ENCODE results near the gene DAAM2. TPM values are rescaled to one million over a fixed set of nuclear protein-coding genes. Genes with fewer than 3 reads are reported as not detected.

DAAM2 gene
- total RNA-seq, 2 donors from 2014 or later: 4.7 to 41.3 TPM

DNA sequence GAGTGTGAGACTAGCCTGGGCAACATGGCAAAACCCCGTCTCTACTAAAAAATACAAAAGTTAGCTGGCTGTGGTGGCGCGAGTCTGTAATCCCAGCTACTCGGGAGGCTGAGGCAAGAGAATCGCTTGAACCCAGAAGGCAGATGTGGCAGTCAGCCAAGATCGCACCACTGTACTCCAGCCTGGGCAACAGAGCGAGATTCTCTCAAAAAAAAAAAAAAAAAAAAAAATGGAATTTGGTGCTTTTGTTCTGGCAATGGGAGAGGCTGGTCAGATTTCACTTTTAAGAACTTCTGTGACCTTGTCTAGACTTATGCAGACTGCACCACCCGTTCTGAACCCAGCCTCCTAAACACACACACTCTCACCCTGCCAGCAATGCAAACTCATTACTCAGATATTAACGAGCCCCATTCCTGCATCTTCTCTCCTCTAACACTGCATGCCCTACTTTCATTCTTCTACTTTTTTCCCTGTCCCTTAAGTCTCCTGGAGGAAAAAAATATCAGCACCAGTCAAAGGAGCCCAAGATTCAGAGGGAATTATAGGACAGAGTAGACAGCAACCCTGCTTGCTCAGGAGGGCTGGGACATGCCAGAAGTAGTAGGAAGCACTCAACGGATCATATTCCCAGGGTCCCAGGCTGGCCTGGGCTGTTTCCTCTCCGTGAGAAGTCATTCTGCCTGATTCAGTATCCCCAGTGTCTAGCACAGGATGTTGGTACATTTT, 137.7 kb downstream of the DAAM2 start:
- Histone ChIP-seq H3K36me3 (no peaks in the 10 kb centered on the region), H3K9me3 (no peaks in the 10 kb centered on the region), H3K27me3 (replicated peaks; ENCODE audit: insufficient read depth) (no peaks in the 10 kb centered on the region), H3K4me1 (replicated peaks) (no peaks in the 10 kb centered on the region), H3K27ac (no peak overlapping the region), H3K4me3 (no peak overlapping the region)
- intact Hi-C loops (cut with DNase I): no loop called here
- no peak for DNase-seq (ENCODE audit: low spot score)
- WGBS: 54% methylated on average over 11 of the region's 11 CpGs
- no peak for TF ChIP-seq POLR2A (IDR thresholded peaks at IDR 0.05)
- no peak for TF ChIP-seq CTCF (IDR thresholded peaks at IDR 0.05)
- no peak for TF ChIP-seq POLR2AphosphoS5 (IDR thresholded peaks at IDR 0.05)

- Histone ChIP-seq H3K36me3 (no peaks in the 10 kb centered on the region), H3K27ac (no peak overlapping the region), H3K9me3 (no peaks in the 10 kb centered on the region), H3K4me3 (no peak overlapping the region), H3K27me3 (replicated peaks; ENCODE audit: insufficient read depth) (no peaks in the 10 kb centered on the region), H3K4me1 (replicated peaks) (no peaks in the 10 kb centered on the region)
- TF ChIP-seq POLR2A (IDR thresholded peaks at IDR 0.05) (no peak), CTCF (IDR thresholded peaks at IDR 0.05) (no peak), POLR2AphosphoS5 (IDR thresholded peaks at IDR 0.05) (no peak)
- intact Hi-C loops (cut with DNase I): no loop called here
- DNase-seq (ENCODE audit: low spot score): no peak
- WGBS: 88% methylated on average over 4 of the region's 4 CpGs
These were observed 138.4 kb downstream of the DAAM2 start for GRCh38 chr6:39930540-39930939.

DNA sequence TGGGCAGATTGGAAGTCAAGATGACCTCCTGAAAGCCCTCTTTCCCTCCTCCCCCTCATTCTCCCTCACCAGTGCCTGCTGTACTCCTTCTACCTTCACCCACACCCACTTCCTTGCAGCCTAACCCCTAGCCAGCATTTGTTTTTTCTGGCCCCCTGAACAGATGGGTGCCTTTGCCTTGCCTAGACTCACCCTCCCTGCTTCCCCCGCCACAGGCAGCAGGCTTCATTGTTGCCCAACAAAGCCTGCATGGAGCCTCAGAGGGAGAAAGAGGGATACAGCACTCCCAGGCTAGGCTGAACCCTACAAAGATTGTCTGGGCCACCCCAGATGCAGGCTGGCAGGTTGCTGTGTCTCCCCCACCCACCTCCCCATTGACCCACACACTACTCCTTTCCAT, 139.4 kb downstream of the DAAM2 start:
- H3K27ac ChIP-seq: no peak overlapping the region
- H3K9me3 ChIP-seq: no peaks in the 10 kb centered on the region
- intact Hi-C loops (cut with DNase I): no loop called here
- TF ChIP-seq POLR2AphosphoS5 (IDR thresholded peaks at IDR 0.05) (no peak), POLR2A (IDR thresholded peaks at IDR 0.05) (no peak), CTCF (IDR thresholded peaks at IDR 0.05) (no peak)
- H3K4me1 ChIP-seq (replicated peaks): no peaks in the 10 kb centered on the region
- no peaks in the 10 kb centered on the region for H3K36me3 ChIP-seq
- 100% methylated on average over 1 of the region's 1 CpG for WGBS
- H3K4me3 ChIP-seq: no peak overlapping the region
- no peak for DNase-seq (ENCODE audit: low spot score)
- H3K27me3 ChIP-seq (replicated peaks; ENCODE audit: insufficient read depth): no peaks in the 10 kb centered on the region

DNA sequence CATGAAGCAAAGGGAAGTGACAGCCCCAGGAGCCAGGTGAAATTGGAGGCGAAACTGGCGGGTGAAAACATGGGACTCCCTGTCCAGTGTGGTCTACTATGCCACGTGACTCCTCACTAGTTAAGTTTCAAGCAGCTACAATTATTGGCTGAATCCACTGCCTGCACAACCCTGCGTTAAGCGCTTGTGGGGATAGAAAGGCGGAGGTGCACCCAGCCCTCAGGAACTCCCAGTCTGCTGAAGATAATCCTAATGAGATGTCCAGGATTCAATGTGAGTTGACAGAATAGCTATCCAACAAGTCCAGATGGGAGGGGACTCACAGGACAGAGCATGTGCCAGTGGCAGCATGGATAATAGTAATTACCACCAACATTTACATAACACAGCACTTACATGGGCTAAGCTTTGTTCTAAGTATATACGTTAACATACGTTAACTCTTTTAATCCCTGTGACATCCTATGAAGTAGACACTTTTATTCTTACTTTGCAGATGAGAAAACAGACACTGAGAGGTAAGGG, 140.3 kb downstream of the DAAM2 start:
- H3K4me3 ChIP-seq: no peak overlapping the region
- H3K27ac ChIP-seq: no peak overlapping the region
- H3K36me3 ChIP-seq: no peaks in the 10 kb centered on the region
- no peak for TF ChIP-seq POLR2A (IDR thresholded peaks at IDR 0.05)
- no peak for TF ChIP-seq CTCF (IDR thresholded peaks at IDR 0.05)
- no peak for TF ChIP-seq POLR2AphosphoS5 (IDR thresholded peaks at IDR 0.05)
- DNase-seq (ENCODE audit: low spot score): no peak
- no peaks in the 10 kb centered on the region for H3K4me1 ChIP-seq (replicated peaks)
- H3K27me3 ChIP-seq (replicated peaks; ENCODE audit: insufficient read depth): no peaks in the 10 kb centered on the region
- intact Hi-C loops (cut with DNase I): no loop called here
- no peaks in the 10 kb centered on the region for H3K9me3 ChIP-seq
- 86% methylated on average over 8 of the region's 8 CpGs for WGBS

- Histone ChIP-seq H3K27ac (peak overlapping the region; percentile 63 to 74), H3K4me1 (replicated peaks) (no peaks in the 10 kb centered on the region), H3K36me3 (no peaks in the 10 kb centered on the region), H3K9me3 (no peaks in the 10 kb centered on the region), H3K27me3 (replicated peaks; ENCODE audit: insufficient read depth) (no peaks in the 10 kb centered on the region), H3K4me3 (peak overlapping the region; percentile 57 to 59)
- TF ChIP-seq CTCF (IDR thresholded peaks at IDR 0.05) (no peak), POLR2A (IDR thresholded peaks at IDR 0.05) (no peak), POLR2AphosphoS5 (IDR thresholded peaks at IDR 0.05) (no peak)
- DNase-seq (ENCODE audit: low spot score): no peak
- intact Hi-C loops (cut with DNase I): no loop called here
- 19% methylated on average over 9 of the region's 9 CpGs for WGBS
These were observed 141.5 kb downstream of the DAAM2 start for GRCh38 chr6:39933669-39934130.

All from prostate gland (tissue), 2 donors.